D721Med (cell line): ENCODE results near the gene CDH4.

Experiments
- DNase-seq: peaks from one replicate; pipeline ENCODE4 v3.0.0; 2011; ENCODE audit warnings: low spot score; ENCODE audit not compliant: insufficient read length
- FAIRE-seq: peaks from 2 replicates; lab custom pipeline; 2011; peaks lifted over from hg19 to GRCh38; lab: Jason Lieb, UNC
- TF ChIP-seq, protein P1 (sequence below): IDR thresholded peaks from 2 replicates; pipeline ENCODE4 v1.5.1; 2012; ENCODE audit warnings: mild to moderate bottlenecking, control low read depth; ENCODE audit not compliant: insufficient read depth; ENCODE audit errors: missing control alignments

Gene CDH4

DNA sequence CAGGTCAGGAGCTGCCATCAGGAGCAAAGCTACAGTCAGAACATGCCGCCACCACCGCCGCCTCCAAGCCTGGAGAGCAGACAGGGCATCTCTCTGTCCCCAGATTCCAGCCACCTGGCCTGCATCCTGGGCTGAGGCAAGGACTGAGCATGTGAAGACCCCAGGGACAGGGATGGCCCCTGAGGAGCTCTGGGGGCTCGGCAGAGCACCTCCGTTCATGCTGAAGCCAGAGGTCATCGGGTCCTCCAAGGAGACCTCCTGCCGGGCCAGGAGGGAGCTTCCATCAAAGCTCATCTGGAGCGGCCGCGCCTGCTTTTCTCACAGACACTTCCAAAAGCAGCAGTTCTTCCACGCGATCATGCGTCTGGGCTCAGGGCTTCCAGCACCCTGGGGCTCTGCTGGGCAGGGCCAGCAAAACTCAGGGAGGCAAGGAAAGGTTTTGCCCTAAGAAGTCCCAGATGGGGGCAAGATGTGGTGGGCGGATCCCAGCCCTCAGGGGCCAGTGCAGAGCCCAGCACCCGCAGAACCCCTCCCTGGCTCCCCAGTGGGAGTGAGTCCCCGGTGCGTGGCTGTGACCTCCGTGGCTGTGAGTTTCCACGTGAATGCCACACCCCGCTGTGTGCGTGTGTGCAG lies 675.2 kb downstream of the CDH4 start:
- no peak for FAIRE-seq
- TF ChIP-seq, protein P1, sequence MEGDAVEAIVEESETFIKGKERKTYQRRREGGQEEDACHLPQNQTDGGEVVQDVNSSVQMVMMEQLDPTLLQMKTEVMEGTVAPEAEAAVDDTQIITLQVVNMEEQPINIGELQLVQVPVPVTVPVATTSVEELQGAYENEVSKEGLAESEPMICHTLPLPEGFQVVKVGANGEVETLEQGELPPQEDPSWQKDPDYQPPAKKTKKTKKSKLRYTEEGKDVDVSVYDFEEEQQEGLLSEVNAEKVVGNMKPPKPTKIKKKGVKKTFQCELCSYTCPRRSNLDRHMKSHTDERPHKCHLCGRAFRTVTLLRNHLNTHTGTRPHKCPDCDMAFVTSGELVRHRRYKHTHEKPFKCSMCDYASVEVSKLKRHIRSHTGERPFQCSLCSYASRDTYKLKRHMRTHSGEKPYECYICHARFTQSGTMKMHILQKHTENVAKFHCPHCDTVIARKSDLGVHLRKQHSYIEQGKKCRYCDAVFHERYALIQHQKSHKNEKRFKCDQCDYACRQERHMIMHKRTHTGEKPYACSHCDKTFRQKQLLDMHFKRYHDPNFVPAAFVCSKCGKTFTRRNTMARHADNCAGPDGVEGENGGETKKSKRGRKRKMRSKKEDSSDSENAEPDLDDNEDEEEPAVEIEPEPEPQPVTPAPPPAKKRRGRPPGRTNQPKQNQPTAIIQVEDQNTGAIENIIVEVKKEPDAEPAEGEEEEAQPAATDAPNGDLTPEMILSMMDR, result no peak
- no peak for DNase-seq

DNA sequence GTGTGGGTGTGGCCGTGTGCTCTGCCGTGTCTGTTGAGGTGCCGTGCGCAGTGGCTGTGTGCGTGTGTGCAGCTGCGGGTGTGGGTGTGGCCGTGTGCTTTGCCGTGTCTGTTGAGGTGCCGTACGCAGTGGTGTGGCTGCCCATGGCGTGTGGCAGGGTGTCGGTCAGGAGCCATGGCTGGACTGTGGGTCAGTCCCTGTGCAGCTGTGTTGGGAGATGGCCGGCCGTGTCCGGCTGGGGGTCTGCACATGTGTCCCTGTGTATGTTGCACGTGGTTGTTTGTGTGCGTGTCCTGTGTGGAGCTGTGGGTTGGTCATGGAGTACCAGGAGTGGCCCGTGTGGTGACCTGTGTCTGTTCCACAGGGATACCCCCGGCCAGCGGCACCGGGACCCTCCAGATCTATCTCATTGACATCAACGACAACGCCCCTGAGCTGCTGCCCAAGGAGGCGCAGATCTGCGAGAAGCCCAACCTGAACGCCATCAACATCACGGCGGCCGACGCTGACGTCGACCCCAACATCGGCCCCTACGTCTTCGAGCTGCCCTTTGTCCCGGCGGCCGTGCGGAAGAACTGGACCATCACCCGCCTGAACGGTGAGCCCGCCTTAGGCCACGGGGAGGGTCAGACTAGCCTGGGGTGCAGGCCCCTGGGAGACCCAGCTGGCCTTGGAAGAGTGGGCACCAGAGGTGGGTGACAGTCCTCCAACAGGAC lies 675.9 kb downstream of the CDH4 start:
- no peak for FAIRE-seq
- TF ChIP-seq, protein P1, result no peak
- no peak for DNase-seq

DNA sequence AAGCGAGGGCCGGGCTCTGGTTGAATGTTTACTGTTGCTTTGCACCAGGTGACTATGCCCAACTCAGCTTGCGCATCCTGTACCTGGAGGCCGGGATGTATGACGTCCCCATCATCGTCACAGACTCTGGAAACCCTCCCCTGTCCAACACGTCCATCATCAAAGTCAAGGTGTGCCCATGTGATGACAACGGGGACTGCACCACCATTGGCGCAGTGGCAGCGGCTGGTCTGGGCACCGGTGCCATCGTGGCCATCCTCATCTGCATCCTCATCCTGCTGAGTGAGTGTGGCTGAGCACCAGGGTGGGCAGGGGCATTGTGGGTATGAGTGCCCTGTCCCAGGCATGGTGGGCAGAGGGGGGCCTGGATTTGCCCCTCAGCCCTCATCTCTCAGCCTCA lies 677.5 kb downstream of the CDH4 start:
- TF ChIP-seq, protein P1, result no peak
- DNase-seq (no peak), FAIRE-seq (no peak)

DNA sequence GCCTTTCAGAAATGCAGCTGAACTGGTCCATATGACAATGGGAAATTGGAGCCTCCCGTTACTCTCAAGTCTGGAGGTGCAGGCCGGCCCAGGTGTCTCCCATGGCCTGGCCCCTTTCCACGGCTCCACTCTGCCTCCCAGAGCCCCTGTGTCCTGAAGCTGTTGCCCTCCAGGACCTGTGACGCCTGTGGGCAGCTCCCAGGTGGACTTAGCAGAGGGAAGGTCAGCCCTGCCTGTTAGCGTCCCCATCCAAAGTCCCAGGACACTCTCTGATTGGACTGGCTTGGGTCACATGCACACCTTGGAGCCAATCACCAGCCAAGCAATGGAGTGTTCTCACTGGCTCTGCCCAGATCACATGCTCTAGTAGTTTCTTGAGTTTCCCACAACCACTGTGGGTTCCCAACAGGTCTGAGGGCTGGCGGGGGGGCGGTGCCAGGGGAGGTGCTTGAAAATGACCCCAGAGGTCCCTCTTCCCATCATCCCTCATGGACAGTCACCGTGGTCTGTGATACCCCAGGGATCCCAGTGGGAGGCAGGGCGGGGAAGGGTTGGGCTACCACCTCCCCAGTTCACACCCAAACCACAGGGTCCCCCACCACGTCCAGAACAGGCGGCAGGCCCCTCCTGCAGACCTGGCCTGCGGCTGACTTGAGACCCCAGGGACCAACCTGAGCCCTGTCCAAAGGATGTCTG lies 678.1 kb downstream of the CDH4 start:
- TF ChIP-seq, protein P1, result no peak
- FAIRE-seq (no peak), DNase-seq (no peak)

DNA sequence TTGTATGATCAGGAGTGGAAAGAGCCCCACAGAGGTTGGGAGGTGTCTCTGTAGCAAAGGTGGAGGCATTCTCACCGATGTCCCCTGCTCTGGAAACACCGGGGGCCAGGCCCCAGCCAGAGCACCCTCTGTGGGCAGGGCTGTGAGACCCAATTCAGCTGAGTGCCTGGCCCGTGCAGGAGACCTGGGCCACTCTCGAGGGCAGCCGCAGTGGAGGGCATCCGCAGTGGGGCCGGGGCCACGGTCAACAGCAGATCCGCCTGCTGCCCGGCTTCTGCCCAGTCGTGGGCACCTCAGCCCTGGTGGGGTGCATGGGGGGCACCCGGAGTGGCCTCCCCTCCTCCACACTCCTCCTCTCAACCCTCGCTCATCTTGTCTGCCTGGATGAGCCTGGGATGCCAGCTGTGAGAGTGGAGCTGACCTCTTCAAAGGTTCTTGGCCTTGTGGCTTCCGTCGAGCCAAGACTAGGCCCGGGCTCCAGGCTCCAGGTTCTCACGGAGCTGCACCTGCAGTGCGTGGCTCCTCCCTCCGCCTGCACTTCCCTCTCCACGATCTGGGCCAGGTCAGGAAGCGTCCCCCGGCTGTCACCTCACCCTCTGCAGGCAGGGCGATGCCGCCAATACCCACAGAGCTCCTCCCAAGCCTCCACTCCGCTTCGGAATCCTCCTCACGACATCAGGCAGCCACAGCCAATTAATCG lies 678.9 kb downstream of the CDH4 start:
- DNase-seq (no peak), FAIRE-seq (no peak)
- TF ChIP-seq, protein P1, result no peak

DNA sequence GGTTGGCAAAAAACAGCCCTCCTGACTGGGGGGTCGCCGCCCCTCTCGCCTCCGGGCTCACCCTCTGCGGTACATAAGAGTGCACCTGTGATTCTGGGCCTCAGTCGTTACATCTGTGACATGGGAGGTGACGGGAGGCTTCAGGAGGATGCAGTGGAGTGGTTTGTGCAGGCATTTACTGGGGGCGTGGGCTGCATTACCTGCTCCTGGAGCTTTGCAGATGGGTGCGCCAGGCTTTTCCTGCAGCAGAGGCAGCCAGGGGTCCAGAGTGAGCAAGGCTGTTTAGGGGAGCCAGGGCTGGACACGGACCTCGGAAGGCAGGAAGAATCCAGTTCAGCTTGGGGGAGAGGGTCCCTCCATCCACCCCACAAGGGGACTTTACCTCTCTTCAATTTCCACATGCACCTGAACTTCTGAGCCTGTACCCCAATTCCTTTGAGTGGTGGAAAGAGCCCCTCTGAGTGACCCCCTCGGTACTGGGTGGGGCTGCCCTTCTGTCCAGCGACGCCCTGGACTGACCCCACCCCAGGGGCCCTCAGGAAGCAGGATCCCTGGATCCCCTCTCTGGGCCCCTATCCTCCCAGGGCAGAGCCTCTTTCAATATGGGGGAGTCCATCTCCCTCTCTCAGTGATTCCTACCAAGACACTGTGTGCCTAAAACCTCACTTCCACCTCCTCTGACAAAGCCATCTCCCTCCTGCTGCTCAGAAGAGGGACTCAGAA lies 679.6 kb downstream of the CDH4 start:
- DNase-seq (no peak), FAIRE-seq (no peak)
- TF ChIP-seq, protein P1, result no peak
